Tongue (tissue), 2 donors: Measurements from ENCODE around the gene CHCHD6. TPM values are rescaled to one million over a fixed set of nuclear protein-coding genes. Genes with fewer than 3 reads are reported as not detected.

ENCODE experiments used
- DNase-seq: peaks from one replicate; pipeline ENCODE4 v3.0.0-alpha.2; 2015
- total RNA-seq: library from RNA; depleted of rRNA; stranded (reverse); fragments of >200 nt; gene quantifications from one replicate; pipeline ENCODE4 v1.2.3, GENCODE V29; 2014

The CHCHD6 gene, protein sequence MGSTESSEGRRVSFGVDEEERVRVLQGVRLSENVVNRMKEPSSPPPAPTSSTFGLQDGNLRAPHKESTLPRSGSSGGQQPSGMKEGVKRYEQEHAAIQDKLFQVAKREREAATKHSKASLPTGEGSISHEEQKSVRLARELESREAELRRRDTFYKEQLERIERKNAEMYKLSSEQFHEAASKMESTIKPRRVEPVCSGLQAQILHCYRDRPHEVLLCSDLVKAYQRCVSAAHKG
- total RNA-seq: 4.8 TPM

DNA sequence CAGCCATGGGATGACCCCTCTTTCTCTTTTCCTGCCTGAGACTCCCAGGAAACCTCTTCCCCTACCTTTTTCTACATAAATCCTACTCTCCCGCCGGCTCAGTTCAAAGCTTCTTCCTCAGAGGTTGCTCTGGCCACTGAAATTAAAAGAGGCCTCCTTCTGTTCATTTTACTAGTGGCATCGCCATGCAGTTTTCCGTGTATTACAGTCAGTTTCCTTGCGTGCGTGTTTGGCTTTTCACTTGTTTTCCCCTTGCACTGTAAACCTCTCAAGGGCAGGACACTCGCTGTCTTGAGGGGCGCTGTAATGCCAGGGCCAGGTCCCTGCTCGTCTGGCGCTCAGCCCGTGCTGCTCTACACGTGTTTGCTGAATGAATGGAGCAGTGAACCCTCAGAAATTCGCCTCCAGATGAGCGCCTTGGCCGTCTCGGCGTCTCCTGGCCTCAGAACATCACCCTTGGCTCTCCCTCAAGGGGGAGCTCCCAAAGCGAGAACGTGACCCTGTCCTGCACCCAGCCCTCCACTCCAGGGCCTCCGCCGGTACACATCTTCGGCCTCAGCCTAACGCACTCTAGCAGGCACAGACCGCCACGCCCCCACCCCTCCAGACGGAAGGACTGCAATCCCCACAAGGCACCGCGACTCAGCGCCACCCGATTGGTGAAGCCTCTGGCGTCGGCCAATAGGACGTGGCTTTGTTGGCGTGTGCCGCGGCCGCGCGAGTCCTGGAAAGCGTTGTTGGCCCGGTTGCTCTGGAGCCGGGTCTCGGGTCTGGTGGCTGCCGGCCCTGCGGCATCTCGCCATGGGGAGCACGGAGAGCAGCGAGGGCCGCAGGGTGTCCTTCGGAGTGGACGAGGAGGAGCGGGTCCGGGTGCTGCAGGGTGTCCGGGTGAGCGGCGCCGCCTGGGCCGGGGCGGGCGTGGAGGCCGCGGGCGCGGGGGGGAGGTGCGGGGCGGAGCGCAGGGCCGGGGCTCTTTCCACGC lies at the start of gene CHCHD6:
Gene CHCHD6 (plus strand): TSS at position 729 of the 982 bp plus-strand sequence. CDS start 73 bp downstream, at position 802.
- DNase-seq: peak; percentile 98

DNA sequence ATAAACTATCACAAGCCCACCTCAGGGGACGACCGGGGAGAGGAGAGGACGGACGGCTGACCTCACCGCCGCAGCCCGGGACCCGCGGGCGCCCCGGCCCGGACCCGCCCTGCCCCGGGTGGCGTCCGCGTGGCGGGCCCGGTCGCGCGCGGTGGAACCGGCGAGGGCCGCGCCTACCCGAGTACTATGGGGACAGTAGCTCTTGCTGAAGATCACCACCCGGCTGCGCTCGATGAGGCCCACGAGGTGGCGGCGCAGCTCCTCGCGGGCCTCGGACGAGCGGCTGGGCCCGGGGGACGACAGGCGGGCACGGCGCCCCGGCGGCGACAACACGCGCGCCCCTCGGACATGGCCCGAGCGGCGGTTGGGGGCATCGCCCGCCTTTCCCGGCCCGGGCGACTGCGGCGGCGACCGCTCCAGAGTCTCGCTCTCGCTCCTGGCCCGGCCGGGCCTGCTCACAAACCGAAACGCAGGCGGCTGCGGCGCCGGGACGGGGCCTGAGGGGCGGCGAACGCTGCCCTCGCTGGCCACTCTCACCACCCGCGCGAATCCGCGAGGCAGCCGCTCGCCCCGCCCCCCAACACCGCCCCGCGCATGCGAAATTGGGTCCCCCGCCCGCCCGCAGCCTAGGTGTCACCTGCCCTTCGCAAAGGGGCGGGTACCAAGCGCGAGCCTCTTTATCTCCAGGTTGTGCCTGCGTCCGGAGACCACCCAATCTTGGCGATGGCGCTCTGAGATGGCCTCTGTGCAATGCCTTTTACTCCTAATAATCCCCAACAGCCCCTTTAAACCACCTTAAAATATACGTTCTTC lies 49.3 kb upstream of the CHCHD6 start, which contains the start of gene TXNRD3:
Gene TXNRD3 (minus strand): TSS at position 554 of the 813 bp plus-strand sequence.
- DNase-seq: peak; percentile 82

DNA sequence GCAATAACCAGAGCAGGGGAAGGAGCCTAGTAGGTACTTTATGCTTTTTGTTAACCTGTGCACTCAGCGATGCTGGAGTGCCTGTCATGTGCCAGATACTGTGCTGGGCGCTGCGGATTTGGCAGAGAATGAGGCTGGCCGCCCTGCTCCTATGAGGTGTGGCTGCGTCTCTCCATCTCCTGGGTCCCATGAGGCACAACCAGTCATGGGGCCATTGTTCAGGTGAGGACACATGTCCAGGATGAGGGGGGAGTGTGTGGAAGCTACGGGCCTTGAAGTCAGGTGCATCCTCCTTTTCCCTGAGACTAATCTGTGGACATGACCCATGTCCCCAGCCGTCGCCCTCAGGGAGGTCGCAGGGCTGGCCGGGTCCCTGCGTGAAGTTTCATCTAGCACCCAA lies 48.2 kb upstream of the CHCHD6 start:
- DNase-seq: no peak

DNA sequence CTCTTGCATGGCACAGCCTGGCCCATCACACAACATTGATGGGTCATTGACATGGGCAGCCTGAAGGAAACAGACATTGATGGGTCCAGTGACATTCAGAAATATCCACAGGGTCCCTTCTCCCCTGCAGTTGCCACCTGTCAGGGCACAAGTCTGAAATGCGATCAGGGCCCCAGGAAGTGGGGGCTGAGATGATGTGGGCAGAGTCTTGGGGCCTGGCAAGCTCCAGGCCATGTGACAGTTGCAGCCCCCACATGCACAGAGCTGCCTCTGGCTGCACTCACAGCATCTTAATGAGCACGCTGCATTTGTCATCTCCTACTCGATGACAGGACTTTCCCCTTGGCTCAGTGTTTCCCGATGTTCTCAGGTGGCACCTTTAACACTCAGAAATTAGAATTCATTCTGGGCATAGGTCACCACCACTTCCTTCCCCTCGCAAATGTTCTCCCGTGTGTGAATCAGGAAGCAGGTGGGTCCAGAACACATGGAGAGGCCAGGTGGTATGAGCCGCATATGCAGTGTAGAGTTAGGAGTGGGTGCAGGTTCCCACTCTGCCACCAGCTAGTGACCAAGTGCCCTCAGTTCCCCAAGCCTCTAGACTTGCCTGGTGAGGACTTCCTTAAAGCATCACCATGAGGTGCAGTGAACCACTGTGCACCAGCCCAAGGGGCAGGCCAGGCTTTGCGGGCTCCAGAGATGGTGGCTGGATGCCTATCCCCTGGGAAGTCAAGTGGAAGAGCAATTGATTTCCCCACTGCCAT lies 47.5 kb upstream of the CHCHD6 start:
- no peak for DNase-seq

DNA sequence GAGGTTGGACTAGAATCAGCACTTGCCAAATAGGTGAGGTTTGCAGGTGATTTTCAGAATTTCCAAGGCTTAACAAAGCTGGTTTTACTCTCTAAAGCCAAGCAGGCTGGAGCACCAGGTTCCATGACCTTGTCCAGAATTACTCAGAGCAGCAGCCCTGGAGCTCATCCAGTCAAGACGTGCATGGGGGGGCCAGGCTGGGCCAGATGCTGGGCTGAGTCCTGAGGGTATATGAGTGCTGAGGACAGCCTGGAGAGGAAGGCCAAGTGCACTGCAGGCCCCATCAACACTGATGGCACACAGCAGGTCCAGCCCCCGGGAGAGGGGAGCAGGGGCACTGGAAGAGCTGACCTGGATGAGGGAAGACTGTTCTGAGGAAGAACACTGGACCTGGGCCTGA lies 46.1 kb upstream of the CHCHD6 start:
- no peak for DNase-seq

DNA sequence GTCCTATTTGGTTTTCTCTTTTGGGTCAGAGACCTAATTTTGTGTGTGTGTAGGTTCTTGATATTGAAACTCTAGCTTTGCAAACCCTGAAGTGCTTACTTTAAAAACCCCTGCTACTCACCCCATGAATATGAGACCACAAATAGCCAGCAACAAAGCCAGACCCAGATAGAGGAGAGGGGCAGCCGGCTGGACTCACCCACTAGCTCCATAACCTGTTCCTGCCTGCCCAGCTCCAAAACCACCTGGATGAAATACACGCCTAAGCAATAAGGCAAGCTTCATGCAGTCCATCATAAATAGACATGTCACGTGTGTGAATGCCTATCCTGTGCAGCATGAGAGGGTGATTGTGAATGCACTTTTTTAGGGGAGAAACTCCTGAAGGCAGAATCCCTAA lies 45.5 kb upstream of the CHCHD6 start:
- no peak for DNase-seq

DNA sequence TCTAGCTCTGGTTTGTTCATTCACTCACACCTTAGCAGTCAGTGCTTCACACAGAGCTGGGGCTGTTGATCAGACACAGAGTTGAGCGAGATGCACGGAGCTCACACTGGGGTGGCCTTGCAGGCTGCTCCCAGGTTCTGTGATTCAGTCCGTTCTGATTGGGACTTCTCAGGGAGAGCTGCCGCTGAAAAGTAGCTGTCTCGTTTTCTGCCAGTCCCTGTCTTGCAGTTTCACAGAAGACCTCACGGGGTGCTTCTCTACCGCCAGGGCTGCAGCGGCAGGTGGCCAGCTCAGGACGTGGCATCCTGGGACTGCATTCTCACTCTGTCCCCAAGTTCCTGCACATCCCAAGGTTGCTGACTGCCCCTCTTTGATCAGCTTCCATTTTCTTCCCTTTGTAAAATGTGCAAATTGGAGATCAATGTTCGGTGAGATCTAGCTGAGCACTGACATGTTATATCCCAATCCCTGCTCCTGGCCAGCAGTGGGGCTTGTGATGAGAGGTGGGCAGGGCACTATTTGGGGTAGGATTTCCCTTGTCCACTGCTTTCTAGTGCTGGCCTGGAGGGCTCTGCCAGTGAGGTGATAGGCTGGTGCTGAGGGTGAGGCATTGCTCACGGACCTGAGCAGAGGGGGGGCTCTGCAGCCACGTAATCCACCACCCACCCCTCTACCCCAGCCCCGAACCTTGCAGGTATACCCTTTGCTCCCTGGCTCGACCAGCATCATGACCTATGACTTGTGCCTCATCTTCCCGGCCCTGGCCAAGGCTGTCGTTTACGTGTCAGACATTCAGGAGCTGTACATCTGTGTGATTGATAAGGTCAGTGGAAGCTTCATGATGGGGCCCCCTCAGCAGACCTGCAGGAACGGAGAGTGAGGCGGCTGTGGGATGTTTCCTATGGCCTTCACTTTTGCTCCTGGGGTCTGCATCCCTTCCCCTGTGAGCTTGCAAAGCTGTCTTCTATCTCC lies 43.8 kb upstream of the CHCHD6 start:
- DNase-seq: no peak

DNA sequence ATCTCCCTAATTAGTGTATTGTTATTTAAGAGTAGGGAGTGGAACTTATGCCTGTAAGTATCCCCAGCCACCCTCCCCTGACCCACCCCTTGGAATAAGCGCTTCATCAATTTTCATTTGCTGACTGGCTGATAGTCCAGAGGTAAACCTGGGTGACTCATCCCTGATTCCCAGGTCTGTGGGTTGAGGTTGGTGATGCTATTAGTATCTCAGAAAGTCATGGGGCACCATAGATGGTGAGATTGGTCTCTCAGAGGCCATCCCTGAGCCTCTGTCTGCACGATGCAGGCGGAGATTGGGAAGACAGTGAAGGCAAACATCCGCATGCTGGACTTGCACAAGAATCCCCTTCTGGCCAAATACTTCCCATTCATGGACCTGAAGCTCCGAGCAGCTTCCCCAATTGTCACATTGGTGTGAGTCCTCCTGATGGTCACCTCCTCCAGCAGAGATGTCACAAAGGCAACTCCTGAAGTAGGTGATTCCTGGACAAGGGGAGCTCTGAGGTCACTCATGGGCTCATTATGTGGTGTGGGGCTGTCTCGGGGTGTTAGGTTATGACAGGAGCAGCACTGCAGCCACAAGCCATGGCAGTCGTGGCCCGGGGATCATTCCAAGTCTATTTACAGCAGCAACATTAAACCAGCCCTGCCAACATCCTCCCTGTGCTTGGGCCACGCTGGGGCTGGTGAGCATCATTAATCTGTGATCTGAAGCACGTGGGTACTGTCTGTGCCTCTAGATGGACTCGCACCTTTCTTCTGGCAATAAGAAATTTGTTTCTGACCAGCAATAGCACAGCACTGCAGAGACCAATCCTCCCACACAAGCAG lies 42.3 kb upstream of the CHCHD6 start:
- DNase-seq: no peak

DNA sequence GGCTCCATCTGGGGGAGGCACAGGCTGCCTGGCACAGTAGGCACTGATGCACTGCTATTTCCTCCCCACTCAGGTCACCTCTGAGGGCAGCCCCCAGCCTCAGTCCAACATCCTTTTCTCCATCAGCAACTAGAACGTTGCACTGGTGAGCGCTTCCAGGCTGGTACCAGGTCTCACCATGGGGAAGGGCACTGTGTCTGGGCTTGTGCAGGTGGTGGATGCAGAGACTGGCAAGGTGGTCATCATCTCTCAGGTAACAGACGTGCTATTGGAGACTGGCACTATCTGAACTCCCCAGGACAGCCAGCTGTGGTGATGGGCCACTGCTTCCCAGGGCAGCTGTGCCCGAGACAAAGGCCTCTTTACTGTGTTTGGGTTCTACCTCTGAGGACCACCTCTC lies 40.8 kb upstream of the CHCHD6 start:
- no peak for DNase-seq

DNA sequence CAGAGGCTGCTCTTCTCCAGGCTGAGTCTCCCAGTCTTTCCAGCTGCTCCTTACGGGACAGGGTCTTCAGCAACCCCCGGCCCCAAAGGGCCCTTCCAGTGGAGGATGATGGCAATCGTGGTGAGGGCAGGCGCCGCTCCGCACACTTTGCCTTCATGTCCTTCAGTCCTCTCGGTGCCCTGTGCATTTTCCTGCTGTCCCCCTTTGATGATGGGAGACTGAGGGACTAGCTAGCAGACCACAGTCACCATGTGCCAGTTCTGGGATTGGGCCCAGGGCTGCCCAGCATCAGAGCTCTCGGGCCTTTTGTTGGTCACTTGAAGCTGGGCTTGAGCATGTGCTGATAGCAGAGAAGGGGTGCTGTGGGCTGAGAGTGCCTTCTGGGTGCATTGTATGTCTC lies 40.3 kb upstream of the CHCHD6 start:
- no peak for DNase-seq

DNA sequence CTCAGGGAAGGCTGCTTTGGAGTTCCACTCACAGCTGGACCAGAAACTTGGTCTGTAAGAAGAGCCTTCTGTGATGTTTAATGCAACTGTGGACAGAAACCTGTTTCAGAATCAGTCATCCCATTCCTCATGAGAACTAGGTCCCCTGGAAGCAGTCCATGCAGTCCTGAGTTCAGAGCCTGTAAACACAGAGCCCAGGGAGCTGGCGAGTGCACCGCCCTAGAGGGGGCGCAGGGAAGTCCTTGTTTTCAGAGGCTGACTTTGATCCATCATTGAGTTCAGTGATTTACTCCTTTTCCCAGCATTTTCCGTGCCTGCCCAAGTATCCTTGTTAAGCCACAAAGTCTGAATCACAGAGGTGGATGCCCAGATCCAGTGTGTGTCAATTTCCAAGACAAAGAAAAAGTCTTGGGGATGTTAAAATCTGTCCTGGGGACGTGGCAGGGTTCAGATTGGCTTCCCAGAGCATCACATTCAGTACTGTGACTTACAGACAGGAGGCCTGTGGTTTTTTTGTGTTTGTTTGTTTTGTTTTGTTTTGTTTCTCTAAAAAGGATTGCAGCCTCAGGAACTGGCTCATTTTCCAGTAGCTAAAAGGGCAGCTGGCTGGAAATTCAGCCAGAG lies 39.3 kb upstream of the CHCHD6 start:
- no peak for DNase-seq

DNA sequence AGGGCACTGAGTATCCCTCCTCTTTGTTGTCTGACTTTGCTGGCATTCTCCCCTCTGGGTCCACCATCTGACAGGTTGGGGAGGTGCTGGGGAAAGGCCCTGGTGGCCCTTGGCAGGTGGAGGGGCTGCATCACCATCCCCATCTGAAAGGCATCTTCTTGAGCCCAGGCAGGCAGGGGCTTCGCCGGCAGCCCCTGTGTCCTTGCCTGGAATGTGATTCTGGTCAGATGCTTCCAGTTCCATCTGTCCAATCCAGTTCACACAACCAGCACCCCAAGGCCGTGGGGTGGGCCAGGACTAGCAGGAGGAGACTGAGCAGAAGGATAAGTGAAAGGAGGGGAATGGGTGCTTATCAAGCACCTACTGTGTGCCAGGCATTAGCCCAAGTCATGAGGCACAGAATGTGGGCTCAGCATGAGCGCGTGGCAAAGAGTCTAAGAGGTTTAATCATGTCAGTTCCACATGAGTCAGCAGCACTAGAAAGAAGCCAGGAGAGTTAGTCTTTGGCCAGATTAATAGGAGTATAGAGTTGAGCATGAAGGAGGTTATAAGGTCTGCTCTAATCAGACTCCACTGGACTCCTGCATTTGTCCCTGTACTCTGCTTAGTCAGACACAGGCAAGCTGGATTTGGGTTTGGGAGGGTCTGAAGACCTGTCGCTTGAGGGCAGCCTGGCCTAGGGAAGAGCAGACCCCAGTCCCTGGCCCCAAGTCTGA lies 38.7 kb upstream of the CHCHD6 start:
- no peak for DNase-seq

DNA sequence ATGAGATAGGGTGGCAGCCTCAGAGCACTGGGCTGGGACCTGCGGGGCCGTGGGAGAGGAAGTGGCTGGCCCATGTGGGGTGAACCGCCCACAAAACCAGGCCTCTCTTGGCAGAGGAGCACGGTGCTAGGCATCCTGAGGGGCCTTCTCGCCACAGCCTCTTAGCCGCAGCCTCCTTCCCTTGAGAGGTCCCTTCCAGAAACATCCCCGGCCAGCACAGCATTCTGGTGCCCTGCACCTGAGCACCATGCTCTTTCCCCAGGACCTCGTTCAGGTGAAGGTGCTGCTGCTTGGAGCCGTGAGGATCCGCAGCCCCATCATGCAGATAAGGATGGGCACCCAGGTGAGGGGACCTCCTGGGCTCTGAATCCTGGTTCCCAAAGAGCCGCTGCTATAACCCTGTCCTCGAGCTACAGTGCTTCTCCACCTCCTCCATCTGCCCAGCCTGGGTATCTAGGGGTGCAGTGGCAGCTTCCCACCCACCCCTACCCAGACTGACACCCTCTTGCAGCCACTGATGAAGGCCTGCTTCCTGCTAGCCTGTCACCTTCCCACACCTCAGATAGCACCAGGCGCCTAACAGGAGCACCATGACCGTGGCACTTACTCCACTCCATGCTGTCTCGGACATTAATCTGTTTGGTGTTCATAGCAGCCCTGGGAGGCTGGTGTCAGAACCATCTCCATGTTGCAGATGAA lies 37.9 kb upstream of the CHCHD6 start:
- no peak for DNase-seq

DNA sequence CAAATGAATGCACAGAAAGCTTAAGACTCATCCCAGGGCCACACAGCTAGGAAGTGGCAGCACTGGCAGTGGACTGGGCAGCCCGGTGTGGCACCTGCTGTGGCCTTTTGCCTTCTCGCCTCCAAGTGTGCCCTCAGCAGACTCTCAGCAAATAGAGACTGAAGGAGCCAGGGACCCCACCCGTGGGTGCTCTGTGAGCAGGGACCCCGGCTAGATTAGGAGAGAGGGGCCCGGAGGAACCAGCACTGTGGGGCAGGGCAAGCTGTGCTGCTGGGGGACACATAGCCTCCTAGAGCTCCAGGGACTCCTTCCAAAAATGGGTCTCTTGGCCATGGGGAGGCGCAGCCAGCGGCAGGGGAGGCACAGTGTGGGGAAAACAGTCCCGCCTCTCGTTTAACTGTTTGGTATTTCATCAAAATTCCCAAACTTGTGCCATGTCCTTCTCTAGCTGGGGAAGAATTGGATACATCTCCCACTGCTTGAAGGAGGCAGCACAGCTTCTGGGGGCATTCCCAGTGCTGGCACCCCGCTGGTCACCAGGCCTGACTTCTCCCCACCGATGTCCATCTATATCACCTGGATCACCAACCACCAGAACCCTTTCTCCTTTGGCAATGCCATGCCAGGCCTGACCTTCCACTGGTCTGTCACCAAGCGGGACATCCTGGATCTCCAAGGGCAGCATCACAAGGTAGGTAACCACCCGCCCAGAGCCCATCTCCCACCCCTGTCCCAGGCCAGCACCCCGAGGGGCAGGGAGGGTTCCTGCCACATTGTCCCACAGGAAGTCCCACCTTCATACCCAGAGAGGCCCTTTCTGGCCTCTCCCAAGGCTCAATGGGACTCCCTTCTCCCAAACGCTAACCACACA lies 37.1 kb upstream of the CHCHD6 start:
- DNase-seq: no peak

DNA sequence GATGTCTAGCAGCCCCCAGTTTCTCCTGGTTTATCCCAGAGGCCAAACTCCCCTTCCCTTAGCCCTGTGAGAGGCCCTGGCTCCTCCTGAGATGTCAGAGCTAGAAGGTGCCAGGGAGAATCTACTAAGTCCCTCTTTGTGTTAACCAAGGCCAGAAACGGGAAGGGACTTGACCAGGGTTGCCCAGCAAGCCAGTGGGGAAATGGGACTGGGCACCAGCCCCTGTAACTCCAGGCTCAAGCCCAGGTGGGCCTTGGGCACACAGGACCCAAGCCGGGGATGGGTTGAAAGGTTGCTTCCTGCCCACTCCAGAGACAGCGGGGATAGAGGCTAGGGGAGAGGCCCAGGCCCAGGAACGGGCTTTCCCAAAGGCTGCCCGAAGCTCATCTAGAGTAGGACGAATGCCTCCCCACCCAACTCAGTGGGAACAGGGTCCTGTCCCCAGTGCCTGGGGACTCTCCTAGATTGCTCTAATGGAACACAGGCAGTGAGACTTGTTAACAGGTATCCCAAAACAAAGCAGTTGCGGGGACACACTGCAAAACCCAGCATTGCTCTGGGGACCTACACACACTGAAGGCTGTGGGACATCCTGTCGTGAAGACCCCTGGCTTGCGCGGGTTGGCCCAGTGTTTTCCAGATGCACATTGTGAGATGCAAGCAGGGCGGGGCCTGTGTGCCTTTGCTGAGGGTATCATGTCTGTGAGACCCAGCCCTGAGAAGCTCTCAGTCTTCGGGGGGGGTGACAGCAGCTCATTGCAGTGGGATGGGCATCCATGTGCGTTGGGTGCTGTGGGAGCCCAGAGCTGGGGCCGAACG lies 36.2 kb upstream of the CHCHD6 start:
- no peak for DNase-seq
